T follicular helper cell (primary cell): ENCODE data around the gene RCAN3.
"Not testable (repeated sequence)": the region's sequence is repeated elsewhere in the genome, so short reads cannot be mapped to it uniquely, and the experiment has no call there.

Experiments
- DNase-seq: peaks from one replicate; pipeline ENCODE4 v3.0.0-alpha.2; 2020; ENCODE audit warnings: low read depth

RCAN3 gene

DNA sequence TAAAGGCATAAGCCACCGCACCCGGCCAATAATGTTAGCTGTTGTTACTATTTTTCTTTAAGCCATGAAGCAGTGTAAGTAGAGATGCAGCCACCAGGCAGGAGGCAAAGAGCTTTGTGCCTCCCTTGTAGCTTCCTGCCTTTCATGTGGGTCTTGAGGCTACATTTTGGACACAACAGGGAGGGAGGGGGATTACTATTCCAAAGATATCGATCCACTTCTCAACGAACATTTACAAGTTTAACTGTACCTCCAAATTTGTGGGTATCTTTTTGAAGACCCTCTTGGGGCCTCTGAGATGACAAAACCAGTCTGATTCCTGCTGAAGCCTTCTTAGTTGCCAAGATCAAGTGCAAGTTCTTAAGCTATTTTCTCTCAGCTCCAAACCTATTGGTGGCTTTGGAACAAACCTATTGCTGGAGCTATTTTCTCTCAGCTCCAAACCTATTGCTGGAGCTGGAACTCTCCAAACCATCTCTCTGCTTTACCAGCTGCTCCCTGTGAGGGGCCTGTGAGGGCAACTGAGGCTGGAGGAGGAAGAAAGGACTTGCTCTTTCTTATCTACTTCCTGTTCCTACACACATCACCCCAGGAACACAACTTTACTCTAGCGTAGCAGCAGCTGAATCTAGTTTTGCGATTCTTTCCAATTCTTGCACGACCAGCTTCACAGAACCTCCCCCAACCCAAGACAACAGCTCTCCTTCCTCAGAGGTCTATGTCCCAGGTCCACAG is 16.1 kb upstream of the RCAN3 start:
- peak; percentile 58 for DNase-seq

DNA sequence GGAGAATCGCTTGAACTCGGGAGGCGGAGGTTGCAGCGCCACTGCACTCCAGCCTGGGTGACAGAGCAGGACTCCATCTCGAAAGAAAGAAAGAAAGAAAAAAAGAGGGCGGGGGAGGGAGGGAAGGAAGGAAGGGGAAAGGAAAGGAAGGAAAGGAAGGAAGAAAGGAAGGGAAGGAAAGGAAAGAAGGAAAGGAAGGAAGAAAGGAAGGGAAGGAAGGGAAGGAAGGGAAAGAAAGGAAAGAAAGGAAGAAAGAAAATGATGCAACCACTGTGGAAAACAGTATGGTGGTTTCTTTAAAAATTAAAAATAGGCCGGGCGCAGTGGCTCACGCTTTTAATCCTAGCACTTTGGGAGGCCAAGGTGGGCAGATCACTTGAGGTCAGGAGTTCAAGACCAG is 15.2 kb upstream of the RCAN3 start:
- DNase-seq = no peak

DNA sequence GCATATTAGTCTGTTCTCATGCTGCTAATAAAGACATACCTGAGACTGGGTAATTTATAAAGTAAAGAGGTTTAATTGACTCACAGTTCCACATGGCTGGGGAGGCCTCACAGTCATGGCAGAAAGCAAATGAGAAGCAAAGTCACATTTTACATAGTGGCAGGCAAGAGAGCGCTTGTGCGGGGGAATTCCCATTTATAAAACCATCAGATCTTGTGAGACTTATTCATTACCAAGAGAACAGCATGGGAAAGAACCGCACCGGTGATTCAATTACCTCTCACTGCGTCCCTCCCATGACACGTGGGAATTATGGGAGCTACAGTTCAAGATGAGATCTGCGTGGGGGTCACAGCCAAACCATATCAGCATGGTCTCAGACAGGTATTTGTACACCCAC is 14.5 kb upstream of the RCAN3 start:
- not testable (repeated sequence) for DNase-seq

DNA sequence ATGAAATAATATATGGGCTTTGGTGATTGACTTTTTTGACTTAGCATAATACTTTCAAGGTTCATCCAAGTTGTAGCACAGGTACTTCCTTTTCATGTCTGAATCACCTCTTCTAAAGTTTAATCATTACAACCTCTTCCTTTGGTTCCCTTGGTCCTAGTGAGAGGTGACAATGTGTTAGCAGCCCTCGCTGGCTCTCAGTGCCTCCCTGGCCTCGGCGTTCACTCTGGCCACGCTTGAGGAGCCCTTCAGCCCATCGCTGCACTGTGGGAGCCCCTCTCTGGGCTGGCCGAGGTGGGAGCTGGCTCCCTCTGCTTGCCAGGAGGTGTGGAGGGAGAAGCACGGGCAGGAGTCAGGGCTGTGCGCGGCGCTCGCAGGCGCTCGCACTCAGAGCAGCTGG is 13.0 kb upstream of the RCAN3 start:
- DNase-seq = no peak

DNA sequence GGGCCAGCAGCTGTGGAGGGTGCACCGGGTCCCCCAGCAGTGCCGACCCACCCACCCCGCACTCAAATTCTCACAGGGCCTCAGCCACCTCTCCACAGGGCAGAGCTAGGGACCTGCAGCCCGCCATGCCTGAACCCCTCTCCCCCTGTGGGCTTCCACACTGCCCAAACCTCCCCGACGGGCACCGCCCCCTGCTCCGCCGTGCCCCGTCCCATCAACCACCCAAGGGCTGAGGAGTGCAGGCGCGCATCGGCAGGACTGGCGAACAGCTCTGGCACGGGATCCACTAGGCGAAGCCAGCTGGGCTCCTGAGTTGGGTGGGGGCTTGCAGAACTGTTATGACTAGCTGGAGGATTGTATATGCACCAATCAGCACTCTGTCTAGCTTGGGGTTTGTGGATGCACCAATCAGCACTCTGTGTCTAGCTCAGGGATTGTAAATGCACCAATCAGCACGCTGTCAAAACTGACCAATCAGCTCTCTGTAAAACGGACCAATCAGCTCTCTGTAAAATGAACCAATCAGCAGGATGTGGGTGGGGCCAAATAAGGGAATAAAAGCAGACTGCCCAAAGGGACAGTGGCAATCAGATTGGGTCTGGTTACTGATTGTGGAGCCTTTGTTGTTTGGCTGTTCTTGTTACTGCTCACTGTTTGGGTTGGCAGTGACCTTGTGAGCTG is 12.4 kb upstream of the RCAN3 start:
- no peak for DNase-seq

DNA sequence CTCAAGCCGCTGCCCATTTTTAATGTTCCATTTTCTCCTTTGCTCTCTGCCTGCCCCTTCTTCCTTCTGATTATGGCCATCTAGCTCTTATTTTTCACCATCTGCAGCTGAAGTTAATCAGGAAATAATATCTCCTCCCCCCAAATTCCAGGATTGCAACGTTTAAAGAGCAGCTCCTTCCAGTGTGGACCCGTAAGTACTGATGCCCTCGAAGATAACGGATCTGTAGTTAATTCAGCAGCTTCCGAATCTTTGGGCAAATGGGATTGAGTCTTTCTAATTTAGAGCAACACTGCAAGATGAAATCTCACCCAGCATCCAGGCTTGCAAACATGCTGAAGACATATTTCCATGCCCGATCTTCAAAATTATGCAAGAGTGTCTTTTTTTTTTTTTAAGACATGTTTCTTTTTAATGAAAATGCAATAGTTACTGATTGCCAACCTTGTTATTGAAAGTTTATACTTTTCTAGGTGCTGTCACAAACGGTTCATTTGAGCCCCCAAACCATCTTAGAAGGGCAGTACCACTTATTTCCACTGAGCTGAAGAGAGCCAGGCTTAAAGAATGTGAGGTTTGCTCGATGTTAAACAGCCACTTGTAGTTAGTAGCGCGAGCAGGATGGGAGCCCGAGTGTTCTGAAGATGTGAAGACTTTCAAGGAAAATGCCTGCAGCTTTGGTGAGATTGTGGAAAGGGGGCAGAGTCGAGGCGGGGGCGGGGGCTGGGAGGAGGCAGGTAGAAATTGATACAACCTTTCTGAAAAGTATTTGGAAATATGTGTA is 10.9 kb upstream of the RCAN3 start:
- no peak for DNase-seq

DNA sequence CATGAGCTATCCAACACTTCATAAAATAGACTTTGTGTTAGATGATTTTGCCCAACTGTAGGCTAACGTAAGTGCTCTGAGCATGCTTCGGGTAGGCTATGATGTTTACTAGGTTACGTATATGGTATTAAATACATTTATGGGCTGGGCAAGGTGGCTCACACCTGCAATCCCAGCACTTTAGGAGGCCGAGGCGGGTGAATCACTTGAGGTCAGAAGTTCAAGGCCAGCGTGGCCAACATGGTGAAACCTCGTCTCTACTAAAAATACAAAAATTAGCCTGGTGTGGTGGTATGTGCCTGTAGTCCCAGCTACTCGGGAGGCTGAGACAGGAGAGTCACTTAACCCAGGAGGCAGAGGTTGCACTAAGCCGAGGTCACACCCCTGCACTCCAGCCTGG is 9.7 kb upstream of the RCAN3 start:
- not testable (repeated sequence) for DNase-seq

DNA sequence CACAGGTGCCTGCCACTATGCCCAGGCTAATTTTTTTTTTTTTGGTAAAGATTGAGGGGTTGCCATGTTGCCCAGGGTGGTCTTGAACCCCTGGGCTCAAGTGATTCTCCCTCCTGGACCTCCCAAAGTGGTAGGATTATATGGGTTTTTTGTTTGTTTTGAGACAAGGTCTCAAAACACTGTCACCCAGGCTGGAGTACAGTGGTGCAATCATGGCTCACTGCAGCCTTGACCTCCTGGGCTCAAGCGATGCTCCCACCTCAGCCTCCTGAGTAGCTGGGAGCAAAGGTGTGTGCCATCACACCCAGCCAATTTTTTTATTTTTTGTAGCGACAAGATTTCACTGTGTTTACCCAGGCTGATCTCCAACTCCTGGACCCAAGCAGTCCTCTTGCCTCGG is 8.9 kb upstream of the RCAN3 start:
- DNase-seq = no peak

DNA sequence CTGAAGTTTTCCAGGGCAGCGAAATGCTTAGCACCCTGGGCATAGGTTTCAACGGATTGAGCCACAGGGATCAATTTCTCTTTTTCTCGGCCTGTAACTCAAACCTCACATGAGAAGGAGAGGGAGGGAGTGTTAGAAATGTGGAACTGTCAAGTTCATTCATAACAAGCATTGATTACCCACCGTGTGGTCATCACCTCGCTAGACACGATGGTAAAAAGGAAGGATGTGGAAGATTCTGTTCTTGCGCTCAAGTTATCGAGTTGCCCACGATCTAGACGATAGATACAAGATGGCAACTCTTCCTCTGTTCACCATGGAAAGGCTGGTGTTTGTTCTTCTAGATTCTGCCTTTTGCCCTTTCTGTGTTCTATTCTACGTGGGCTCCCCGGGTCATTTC is 4.0 kb upstream of the RCAN3 start:
- no peak for DNase-seq

DNA sequence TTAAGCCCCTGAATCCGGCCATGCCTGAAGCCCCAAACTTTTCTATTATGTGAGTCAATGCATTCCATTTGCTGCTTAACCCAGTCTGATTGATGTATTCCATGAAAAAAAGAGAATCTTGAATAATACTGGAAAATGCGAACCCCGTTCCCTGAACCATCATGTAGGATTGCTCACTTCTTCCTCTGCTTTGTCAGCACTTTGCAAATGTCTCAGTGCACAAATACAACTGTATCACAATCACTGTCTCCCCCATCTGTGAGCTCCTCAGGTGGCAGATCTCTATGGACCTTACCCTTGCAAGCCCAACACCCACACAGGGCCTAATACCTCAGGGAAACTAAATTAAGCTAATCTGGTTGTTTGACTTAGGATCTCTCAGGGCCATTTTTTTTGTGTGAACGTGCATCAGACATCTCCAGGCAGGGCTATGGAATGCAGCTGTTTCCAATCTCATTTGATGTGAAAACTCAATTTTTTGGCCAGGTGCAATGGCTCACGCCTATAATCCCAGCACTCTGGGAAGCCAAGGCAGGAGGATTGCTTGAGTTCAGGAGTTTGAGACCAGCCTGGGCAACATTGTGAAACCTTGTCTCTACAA is 2.1 kb upstream of the RCAN3 start:
- DNase-seq = no peak

DNA sequence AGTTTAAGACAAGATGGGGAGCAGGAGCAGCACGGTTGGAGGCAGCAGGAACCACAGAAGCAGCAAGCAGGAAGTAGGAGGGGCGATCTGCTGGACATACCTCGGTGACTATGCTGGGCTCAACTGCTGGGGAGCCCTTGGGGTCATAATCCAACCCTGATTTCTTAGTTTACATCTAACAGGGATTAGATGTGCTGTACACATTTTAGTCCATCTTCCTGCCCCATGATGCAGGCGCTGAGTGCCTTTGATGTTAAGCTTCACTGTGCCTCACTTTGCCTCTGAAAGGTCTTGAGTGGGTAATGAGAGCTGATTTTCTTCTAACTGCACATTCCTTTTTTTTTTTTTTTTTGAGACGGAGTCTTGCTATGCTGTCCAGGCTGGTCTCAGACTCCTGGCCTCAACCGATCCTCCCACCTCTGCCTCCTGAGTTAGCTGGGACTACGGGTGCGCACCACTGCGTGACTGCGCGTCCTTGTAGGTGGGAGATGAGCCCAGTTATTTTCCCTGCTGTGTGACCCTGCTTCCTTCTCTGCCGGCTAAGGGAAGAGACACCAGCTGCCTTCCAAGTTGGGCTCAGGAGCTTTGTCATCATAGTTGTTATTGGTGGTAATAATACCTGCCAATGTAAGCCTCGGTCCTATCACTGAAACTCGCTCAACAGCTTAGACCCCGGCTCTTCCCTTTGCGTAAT is 1.1 kb upstream of the RCAN3 start:
- DNase-seq = no peak

DNA sequence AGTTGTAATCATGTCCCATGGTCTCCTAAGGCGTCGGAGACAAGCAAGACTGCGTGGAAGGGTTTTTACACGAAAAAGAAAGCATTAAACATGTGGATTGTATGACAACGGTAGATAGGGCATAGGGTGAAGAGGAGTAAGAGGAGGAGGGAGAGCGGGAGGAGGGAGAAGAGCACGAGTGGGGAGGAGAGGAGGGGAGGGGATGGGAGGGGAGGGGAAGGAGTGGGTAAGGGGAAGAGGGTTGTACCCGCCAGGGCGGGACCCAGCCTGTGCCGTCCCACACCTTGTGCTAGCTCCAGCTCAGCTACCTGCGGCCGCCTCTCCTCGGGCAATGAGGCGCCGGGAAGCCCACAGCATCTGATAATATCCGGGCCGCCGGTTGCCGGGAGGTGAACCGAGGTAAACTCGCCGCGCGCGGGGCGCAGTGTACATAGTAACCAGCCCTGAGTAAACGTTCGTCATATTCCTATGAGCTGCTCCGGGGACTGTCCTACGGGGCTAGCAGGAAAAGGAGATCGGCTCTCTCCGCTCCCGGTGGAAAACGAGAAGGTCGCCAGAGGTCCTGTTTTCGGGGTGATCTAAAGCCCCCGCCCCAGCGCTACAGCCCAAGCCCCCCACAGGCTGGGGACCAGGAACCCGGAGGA is 449 bp upstream of the RCAN3 start:
- DNase-seq = peak; percentile 83

DNA sequence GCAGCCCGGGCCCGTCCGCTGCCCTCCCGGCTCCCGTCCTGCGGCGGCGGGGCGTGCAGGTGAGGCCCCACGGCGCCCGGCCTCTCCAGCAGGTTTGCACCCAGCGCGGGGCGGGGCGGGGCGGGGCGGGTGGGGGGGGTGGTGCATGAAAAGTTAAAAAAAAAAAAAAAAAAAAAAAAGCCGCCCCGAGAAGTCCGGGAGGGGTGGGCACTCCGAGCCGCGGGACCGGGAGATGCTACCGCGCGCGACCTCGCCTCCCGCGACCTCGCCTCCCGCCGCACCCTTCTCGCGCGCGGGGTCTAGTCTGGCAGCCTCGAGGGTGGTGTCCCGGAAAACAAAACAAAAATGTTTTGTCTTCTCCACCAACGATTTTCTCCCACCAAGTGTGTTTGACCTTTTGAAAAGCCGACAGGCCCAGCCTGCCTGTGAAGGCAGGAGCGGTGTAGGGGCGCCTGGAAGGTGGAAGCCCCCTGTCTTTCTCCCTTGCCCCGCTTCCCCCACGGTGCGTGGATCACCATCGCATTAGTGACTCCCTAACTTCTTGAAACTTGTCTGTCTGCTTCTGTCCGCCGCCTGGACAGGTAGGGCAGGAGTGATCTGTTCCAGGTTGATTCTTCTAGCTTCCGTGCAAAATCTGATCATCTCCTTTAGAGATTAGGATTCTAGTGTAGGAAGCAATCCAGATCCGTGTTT is 569 bp downstream of the RCAN3 start:
- DNase-seq = no peak

DNA sequence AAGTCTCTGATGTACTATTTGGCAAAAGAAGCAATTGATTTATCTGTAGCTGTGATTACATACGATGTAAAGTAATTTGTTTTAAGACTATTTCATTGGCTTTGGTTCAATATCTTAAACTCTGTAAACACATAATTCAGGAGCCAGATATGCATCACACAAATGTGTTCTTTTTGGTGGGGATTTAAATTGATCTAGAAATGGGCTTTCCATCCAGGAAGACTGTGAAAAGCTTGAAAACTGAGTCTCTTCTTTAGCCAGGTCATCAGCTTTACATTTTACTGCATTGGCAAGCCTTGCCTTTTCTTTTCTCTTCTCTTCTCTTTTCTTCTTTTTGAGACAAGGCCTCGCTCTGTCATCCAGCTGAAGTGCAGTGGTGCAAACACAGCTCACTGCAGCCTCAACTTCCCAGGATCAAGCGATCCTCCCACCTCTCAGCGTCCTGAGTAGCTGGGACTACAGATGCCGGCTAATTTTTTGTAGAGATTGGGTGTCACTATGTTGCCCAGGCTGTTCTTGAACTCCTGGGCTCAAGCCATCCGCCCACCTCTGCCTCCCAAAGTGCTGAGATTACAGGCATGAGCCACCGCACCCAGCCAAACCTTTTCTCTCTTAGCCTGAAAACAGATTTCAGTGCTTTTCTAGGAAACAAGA is 1.4 kb downstream of the RCAN3 start:
- no peak for DNase-seq

DNA sequence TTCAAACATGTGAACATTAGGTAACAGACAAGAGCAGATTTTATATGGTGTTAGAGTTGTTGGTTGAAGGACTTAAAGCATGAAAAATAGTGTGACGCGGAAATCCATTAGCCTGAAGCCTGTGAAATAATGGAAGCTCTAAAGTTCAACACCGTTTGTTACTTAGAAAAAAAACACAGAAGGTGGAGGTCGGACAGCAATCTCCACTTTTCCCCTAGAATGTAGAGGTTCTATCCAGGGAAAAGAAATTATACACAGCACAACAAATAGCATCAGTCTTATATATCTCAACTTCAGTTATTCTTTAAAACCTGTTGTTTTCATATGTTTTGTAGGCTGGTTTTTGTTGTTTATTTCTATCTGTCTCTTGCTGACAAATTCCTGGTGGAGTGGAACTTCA is 1.9 kb downstream of the RCAN3 start:
- no peak for DNase-seq

DNA sequence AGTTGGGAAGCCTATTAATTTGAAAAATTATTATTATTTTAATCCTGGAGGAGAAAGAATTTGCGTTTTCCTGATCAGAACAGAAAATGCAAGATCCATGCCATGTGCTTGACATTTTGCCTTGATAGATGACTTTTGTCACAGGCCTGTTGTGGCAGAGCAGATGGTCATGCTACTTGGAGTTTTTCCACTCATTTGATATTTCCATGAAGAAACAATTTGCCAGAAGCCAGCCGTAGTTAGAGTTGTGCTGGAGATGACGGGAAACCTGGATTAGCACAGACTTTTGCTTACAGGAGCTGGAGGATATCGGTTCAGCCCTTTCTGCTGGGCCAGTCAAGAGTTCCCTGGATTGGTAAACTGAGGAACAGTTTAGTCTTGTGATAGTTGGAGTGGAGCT is 3.2 kb downstream of the RCAN3 start:
- no peak for DNase-seq

DNA sequence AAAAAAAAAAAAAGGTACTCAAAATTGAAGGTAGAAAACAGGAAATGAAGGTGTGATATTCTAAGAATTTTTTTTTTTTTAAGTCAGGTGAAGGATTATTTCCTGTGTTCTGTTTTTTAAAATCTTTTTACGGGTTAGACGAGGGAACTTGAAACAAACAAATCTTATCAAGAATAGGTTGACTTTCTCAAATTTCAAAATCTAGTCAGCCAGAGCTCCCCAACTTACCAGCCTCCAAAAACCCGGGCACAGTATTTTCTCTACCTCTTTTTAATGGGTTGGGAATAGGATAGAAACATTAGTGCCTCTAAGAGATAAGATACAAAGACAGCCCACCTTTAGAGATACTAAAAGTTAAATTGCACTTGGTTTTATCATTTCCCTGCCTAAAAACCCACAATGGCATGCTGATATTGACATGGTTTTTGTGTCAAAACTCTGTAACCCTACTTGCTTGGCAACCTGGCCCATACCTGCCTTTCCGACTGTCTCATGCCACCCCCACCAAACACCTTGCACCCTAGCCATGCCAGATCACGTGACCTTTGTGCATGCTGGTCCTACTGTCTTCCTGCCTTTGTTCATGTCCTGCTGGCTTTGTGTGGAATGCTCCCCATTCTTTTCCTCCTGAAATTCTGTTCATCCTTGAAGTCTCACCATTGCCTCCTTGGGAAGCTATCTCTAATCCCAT is 4.2 kb downstream of the RCAN3 start:
- no peak for DNase-seq

DNA sequence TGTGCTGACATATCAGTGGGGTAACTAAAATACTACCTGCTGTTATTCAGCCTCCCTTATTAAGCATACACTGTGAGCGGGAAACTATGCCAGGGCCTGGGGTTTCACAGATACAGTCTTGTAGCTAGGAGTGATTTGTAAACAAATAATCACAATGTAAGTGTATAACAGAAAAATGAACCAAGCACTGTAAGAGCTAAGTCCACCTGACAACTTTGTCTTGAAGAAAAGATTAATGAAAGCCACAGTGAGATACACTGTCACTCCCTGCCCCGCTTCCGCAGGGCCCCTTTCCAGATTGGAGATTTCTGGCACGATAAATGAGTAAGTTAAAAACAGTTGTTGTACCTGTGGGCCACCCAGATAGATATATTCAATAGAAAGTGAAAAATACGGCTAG is 4.8 kb downstream of the RCAN3 start:
- no peak for DNase-seq

DNA sequence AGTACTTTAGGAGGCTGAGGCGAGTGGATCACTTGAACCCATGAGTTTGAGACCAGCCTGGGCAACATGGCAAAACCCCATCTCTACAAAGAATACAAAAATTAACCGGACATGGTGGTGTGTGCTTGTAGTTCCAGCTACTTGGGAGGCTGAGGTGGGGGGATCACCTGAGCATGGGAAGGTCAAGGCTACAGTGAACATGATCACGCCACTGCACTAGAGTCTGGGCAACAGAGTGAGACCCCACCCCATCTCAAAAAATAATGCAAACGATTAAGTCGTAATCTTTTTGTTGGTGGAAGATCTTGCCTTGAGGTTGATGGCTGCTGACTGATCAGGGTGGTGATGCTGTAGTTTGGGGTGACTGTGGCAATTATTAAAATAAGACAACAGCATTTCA is 6.3 kb downstream of the RCAN3 start:
- DNase-seq = no peak

DNA sequence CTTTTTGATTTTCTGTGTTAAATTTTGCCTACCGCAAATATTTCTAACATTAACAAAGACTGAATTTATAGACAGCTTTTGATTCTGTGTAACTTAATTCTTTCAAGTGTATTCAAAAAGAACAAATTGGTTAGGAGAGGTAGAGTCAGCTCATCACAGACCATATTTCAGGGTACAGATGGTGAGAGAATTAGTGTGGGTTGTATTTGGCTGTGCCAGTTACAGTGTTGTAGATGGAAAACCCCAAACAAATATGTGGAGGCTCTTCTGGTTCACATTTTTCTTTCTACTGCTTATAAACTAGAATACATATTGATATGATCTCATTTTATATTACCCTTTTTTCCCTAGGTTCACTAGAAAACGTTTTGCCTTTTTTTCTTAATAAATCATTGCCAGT is 11.1 kb downstream of the RCAN3 start:
- DNase-seq = no peak
